Smooth muscle cell (in vitro differentiated cells): ENCODE measurements around the gene NAV2. TPM values are rescaled to one million over a fixed set of nuclear protein-coding genes. Genes with fewer than 3 reads are reported as not detected.

ENCODE experiments used
- DNase-seq: peaks from one replicate; lab custom pipeline; 2025; ENCODE audit not compliant: unreplicated experiment; lab: John Stamatoyannopoulos, UW
- H2AFZ ChIP-seq: fragments of 200-600 bp; sonication (generic); 2 replicates; pipeline ENCODE4 v1.6.0; 2016; ENCODE audit warnings: antibody characterized with exemption, low read depth, mild to moderate bottlenecking
- H3F3A ChIP-seq: fragments of 200-600 bp; sonication (generic); 2 replicates; pipeline ENCODE4 v1.6.0; 2017; ENCODE audit warnings: antibody characterized with exemption, low read depth
- H3K27ac ChIP-seq: fragments of 200-600 bp; sonication (generic); 2 replicates; pipeline ENCODE4 v1.5.1; 2016; ENCODE audit warnings: low read depth, mild to moderate bottlenecking
- H3K27me3 ChIP-seq: fragments of 200-600 bp; sonication (generic); 2 replicates; pipeline ENCODE4 v1.6.1; 2016; ENCODE audit warnings: low read depth, mild to moderate bottlenecking
- H3K36me3 ChIP-seq: fragments of 200-600 bp; sonication (generic); 2 replicates; pipeline ENCODE4 v1.5.1; 2016; ENCODE audit warnings: low read depth
- H3K4me1 ChIP-seq: fragments of 200-600 bp; sonication (generic); 2 replicates; pipeline ENCODE4 v1.5.1; 2016; ENCODE audit warnings: low read depth
- H3K4me2 ChIP-seq: fragments of 200-600 bp; sonication (generic); 2 replicates; pipeline ENCODE4 v1.6.0; 2016; ENCODE audit warnings: mild to moderate bottlenecking
- H3K4me3 ChIP-seq: fragments of 200-600 bp; sonication (generic); 2 replicates; pipeline ENCODE4 v1.5.1; 2016; ENCODE audit warnings: mild to moderate bottlenecking
- H3K79me2 ChIP-seq: fragments of 200-600 bp; sonication (generic); 2 replicates; pipeline ENCODE4 v1.6.0; 2016; ENCODE audit warnings: low read depth, mild to moderate bottlenecking
- H3K9ac ChIP-seq: fragments of 200-600 bp; sonication (generic); 2 replicates; pipeline ENCODE4 v1.6.0; 2016; ENCODE audit warnings: low read depth
- H3K9me3 ChIP-seq: fragments of 200-600 bp; sonication (generic); replicated peaks from 2 replicates; pipeline ENCODE4 v1.5.1; 2016; ENCODE audit warnings: low read depth
- H4K20me1 ChIP-seq: fragments of 200-600 bp; sonication (generic); 2 replicates; pipeline ENCODE4 v1.6.0; 2016; ENCODE audit warnings: low read depth
- CTCF ChIP-seq: fragments of 200-600 bp; sonication (generic); IDR thresholded peaks from 2 replicates; pipeline ENCODE4 v1.5.1; 2017; ENCODE audit warnings: borderline replicate concordance, mild to moderate bottlenecking, antibody characterized with exemption; ENCODE audit not compliant: insufficient read depth, poor library complexity, severe bottlenecking
- WGBS: methylation state at CpG from one replicate; pipeline ENCODE4 v1.1.7; 2016; ENCODE audit warnings: low lambda C conversion rate; 5-methylcytosine and 5-hydroxymethylcytosine counted together
- polyA plus RNA-seq: library from polyadenylated mRNA; unstranded; fragments of >200 nt; fragmentation: Nextera tagmentation; extraction: Ambion mirVana; gene quantifications from 2 replicates; pipeline ENCODE4 v1.2.1, GENCODE V29; 2016
- total RNA-seq: library from RNA; depleted of rRNA; stranded (reverse); fragments of >200 nt; gene quantifications from 2 replicates; pipeline ENCODE4 v1.2.3, GENCODE V29; 2014

NAV2 gene
- total and polyA plus RNA-seq, 2 experiments from 2014 or later: 14.1 to 67.5 TPM

- DNase-seq: no peak
- no peaks in the 10 kb centered on the region for H3K79me2 ChIP-seq
Measured at GRCh38 chr11:19967787-19968186, 255.2 kb downstream of the NAV2 start.

GRCh38 chr11:19968860-19969259 lies 256.2 kb downstream of the NAV2 start:
- WGBS: 100% methylated on average over 5 of the region's 5 CpGs
- no peak for TF ChIP-seq CTCF
- no peaks in the 10 kb centered on the region for H3K79me2 ChIP-seq

More at GRCh38 chr11:19967787-19968186, 255.2 kb downstream of the NAV2 start:
- no peak overlapping the region for H3K4me2 ChIP-seq
- H4K20me1 ChIP-seq: no peaks in the 10 kb centered on the region
- TF ChIP-seq CTCF: no peak
- 75% methylated on average over 2 of the region's 2 CpGs for WGBS
- no peak overlapping the region for H3K4me3 ChIP-seq
- no peaks in the 10 kb centered on the region for H3K27me3 ChIP-seq
- no peaks in the 10 kb centered on the region for H3K4me1 ChIP-seq
- H3F3A ChIP-seq: peaks cover 7% of the 10 kb centered on the region
- H3K9me3 ChIP-seq: no peaks in the 10 kb centered on the region
- H2AFZ ChIP-seq: no peak overlapping the region
- no peaks in the 10 kb centered on the region for H3K36me3 ChIP-seq
- no peak overlapping the region for H3K9ac ChIP-seq
- H3K27ac ChIP-seq: no peak overlapping the region

GRCh38 chr11:19970944-19971343 lies 258.3 kb downstream of the NAV2 start:
- Histone ChIP-seq H3K4me2 (no peak overlapping the region), H3K27ac (no peak overlapping the region), H3K9ac (no peak overlapping the region), H2AFZ (no peak overlapping the region), H3K27me3 (no peaks in the 10 kb centered on the region), H3K4me1 (no peaks in the 10 kb centered on the region), H3K4me3 (no peak overlapping the region), H3K79me2 (no peaks in the 10 kb centered on the region), H3K9me3 (no peaks in the 10 kb centered on the region), H4K20me1 (no peaks in the 10 kb centered on the region), H3F3A (no peaks in the 10 kb centered on the region), H3K36me3 (no peaks in the 10 kb centered on the region)
- no peak for DNase-seq
- 65% methylated on average over 4 of the region's 4 CpGs for WGBS
- TF ChIP-seq CTCF: no peak

More at GRCh38 chr11:19968860-19969259, 256.2 kb downstream of the NAV2 start:
- no peaks in the 10 kb centered on the region for H3K4me1 ChIP-seq
- no peak overlapping the region for H3K27ac ChIP-seq
- no peaks in the 10 kb centered on the region for H3K36me3 ChIP-seq
- H3F3A ChIP-seq: peaks cover 2% of the 10 kb centered on the region
- H4K20me1 ChIP-seq: no peaks in the 10 kb centered on the region
- H3K27me3 ChIP-seq: no peaks in the 10 kb centered on the region
- no peak for DNase-seq
- H3K4me3 ChIP-seq: no peak overlapping the region
- no peak overlapping the region for H3K4me2 ChIP-seq
- no peak overlapping the region for H3K9ac ChIP-seq
- no peak overlapping the region for H2AFZ ChIP-seq
- H3K9me3 ChIP-seq: no peaks in the 10 kb centered on the region

DNA sequence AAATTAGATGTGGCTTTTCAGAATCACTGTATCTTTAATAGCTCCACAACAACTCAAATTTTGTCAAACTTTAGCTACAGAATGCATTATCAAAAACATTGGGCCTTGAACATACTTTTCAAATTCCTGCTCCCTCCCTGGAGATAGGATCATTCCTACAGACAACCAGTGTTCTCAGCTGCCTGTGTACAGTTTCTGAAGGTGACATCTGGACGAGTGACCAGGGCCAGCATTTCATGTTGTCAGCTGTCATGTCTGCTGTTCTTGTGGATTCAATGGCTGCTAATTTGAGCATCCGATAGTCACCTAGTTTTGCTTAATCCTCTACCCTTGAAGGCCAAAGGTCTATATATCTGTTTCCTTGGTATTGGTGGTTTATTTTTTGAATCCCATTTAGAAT lies 259.5 kb downstream of the NAV2 start:
- no peaks in the 10 kb centered on the region for H4K20me1 ChIP-seq
- WGBS: 35% methylated on average over 2 of the region's 2 CpGs

More for the DNA sequence above, 259.5 kb downstream of the NAV2 start:
- Histone ChIP-seq H3K36me3 (no peaks in the 10 kb centered on the region), H3K27ac (no peak overlapping the region), H2AFZ (no peak overlapping the region), H3K4me1 (no peaks in the 10 kb centered on the region), H3K9ac (no peak overlapping the region), H3K79me2 (no peaks in the 10 kb centered on the region), H3F3A (no peaks in the 10 kb centered on the region), H3K27me3 (no peaks in the 10 kb centered on the region), H3K4me2 (no peak overlapping the region), H3K4me3 (no peak overlapping the region), H3K9me3 (no peaks in the 10 kb centered on the region)
- no peak for DNase-seq
- no peak for TF ChIP-seq CTCF
